Measurements from ENCODE around the gene RBM34.
"Not testable (repeated sequence)": the region's sequence is repeated elsewhere in the genome, so short reads cannot be mapped to it uniquely, and the experiment has no call there.

RBM34 gene

DNA sequence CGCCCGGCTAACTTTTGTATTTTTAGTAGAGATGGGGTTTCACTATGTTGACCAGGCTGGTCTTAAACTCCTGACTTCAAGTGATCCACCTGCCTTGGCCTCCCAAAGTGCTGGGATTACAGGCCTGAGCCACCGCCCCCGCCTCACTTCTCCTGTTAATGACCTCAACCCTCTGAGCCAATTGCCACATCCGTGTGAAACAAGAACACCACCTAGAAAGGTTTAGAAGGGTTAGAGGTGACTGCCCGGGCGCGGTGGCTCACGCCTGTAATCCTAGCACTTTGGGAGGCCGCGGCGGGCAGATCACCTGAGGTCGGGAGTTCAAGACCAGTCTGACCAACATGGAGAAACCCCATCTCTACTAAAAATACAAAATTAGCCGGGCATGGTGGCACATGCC, 68.6 kb downstream of the RBM34 start:
- DNase-seq (ENCODE audit: low read depth in 2 of 2): not testable (repeated sequence)

DNA sequence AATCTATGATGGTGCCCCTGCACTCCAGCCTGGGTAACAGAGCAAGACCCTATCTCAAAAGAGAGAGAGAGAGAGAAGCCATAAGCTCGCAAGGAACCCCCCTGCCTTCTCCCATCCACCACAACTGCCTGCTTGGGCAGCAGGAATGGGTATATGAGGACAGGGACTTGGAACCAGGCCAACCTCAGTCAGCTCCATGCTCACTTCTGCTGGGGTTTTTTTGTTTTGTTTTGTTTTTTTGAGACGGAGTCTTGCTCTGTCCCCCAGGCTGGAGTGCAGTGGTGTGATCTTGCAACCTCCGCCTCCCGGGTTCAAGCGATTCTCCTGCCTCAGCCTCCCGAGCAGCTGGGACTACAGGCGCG, 69.0 kb downstream of the RBM34 start:
- not testable (repeated sequence) for DNase-seq (ENCODE audit: low read depth in 2 of 2)

DNA sequence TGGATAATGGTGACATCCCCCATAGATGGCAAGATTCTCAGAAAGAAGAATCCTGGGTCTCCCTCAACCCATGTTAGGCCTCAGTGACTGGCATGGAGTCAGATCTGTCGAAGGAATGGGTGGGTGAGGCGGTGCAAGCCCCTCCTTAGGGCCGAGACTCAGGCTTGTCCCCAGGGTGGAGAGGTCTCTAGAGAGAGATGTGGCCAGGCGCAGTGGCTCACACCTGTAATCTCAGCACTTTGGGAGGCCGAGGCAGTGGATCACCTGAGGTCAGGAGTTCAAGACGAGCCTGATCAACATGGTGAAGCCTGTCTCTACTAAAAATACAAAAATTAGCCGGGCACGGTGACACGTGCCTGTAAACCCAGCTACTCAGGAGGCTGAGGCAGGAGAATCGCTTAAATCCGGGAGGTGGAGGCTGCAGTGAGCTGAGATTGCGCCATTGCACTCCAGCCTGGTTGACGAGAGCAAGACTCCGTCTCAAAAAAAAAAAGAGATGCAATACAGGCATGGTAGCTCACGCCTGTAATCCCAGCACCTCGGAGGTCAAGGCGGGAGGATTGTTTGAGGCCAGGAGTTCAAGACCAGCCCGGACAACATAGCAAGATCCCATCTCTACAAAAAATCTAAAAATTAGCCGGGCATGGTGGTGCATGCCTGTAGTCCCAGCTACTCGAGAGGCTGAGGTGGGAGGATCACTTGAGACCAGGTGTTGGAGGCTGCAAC, 69.6 kb downstream of the RBM34 start:
- not testable (repeated sequence) for DNase-seq (ENCODE audit: low read depth in 2 of 2)

DNA sequence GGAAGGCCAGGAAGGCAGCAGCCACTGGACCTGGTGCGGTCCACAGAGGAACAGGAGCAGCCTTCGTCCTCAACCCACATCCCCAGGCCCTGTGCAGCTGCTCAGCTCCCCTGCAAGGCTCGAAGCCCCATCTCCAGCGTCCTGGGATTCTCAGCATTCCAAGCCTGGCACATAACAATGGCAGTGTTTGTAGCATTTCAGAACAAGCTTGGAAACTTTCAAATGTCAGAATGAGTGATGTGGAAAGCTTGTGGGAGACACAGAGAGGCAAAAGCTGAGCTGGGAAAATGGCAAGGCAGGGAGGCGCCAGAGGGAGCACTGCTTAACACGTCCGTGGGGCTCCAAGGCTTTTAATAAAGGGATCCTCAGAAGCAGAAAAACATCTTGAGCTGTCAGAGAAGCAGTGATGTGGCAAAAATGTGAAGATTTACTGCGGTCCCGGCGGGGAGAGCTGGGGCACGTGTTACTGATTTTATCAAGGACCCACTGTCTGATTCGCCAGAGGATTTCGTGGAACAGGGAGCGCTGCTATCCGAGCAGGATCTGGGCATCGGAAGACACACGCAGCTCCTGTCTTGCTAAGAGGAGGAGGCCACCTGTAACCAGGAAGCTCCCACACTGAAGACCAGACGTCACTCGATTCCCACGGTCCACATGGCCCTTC, 70.5 kb downstream of the RBM34 start:
- no peak for DNase-seq (ENCODE audit: low read depth in 2 of 2)

DNA sequence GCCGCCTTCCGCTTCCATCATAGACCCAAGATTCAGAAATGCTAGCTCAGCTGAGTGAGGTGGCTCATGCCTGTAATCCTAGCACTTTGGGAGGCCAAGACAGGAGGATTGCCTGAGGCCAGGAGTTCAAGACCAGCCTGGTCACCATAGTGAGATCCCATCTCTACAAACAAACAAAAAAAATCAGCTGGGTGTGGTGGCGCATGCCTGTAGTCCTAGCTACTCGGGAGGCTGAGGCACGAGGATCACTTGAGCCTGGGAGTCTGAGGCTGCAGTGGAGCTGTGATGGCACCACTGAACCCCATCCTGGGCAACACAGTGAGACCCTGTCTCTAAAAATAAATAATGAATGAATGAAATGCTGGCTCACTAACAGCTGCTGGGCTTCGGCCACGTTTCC, 72.1 kb downstream of the RBM34 start:
- no peak for DNase-seq (ENCODE audit: low read depth in 2 of 2)

DNA sequence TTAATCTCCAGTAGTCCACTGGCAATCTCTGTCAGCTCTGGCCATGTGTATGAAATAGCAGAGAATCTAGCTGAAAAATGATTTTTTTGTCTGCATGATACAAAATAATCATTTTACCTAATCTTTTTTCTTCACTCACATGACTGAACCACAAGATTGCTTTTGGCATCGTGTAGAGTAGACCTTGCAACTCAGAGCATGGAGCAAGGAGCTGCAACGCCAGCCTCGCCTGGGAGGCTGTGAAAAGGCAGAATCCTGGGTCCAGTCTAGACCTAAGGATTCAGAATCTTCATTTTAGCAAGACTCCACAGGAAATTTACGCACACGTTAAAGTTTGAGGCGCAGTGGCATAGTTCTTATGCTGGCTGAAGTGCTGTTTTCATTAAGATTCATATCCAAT, 72.6 kb downstream of the RBM34 start:
- DNase-seq (ENCODE audit: low read depth in 2 of 2): no peak

DNA sequence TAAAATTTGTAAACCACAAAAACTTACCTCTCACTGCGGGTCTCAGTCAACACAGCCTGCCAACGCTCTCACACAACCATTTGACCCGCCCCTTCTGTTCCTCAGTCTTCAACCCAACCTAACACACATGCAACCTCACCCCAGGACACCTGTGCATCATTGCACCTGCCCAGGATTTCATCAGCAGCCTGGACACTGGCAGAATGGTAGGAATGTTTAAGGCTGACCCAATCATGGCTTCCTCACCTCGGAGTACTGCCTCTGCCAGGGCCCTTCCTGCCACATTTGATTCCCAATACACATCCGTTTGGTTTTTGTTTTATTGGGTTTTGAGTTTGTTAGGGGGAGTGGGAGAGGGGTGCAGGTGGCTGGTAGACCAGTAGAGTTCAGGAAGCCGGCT, 73.1 kb downstream of the RBM34 start:
- no peak for DNase-seq (ENCODE audit: low read depth in 2 of 2)

DNA sequence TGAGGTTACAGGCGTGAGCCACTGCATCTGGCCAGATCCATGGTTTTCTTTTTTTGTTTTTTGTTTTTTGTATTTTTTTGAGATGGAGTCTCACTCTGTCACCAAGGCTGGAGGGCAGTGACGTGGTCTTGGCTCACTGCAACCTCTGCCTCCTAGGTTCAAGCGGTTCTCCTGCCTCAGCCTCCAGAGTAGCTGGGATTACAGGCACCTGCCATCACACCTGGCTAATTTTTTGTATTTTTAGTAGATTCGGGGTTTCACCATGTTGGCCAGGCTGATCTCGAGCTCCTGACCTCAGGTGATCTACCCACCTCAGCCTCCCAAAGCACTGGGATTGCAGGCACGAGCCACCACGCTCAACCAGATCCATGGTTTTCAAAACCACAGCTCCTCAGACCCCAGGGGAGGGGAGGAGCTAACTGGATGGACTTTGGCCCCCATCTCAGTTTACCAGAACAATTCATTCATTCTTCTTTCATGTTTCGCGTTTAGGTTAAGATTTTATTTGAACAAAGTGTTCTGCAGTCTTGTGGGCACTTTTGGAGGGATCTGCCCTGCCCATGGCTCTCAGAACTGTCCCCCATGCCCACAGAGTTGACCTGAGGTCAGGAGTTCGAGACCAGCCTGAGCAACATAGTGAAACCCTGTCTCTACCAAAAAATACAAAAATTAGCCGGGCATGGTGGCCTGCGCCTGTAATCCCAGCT, 75.5 kb downstream of the RBM34 start:
- DNase-seq (ENCODE audit: low read depth in 2 of 2): not testable (repeated sequence)
